Measurements from ENCODE around the gene JMJD7. TPM values are rescaled to one million over a fixed set of nuclear protein-coding genes. Genes with fewer than 3 reads are reported as not detected.

Gene JMJD7
- total RNA-seq, 2 donors from 2014 or later, result 7.8 to 11.8 TPM

- Histone ChIP-seq H3K9me3 (no peaks in the 10 kb centered on the region), H3K9ac (ENCODE audit: low read depth in 2 of 2, low read length in 2 of 2) (no peak overlapping the region), H3K27me3 (no peaks in the 10 kb centered on the region), H3K4me1 (no peaks in the 10 kb centered on the region), H3K4me3 (no peak overlapping the region), H3K36me3 (no peaks in the 10 kb centered on the region), H3K27ac (no peak overlapping the region)
- no peak for DNase-seq
- intact Hi-C loops (cut with DNase I), result no loop called here
- no peak for TF ChIP-seq CTCF (IDR thresholded peaks at IDR 0.05)
These were observed 34.0 kb downstream of the JMJD7 start for GRCh38 chr15:41861736-41862356.

- Histone ChIP-seq H3K9me3 (no peaks in the 10 kb centered on the region), H3K27me3 (no peaks in the 10 kb centered on the region), H3K9ac (ENCODE audit: low read depth in 2 of 2, low read length in 2 of 2) (no peak overlapping the region), H3K27ac (no peak overlapping the region), H3K4me3 (no peak overlapping the region), H3K36me3 (no peaks in the 10 kb centered on the region), H3K4me1 (no peaks in the 10 kb centered on the region)
- intact Hi-C loops (cut with DNase I), result no loop called here
- TF ChIP-seq CTCF (IDR thresholded peaks at IDR 0.05), result no peak
- peak; percentile 83 for DNase-seq
These were observed 34.7 kb downstream of the JMJD7 start for GRCh38 chr15:41862515-41863116.

GRCh38 chr15:41865490-41866055 is 37.7 kb downstream of the JMJD7 start:
- Histone ChIP-seq H3K27ac (no peak overlapping the region), H3K9me3 (no peaks in the 10 kb centered on the region), H3K9ac (ENCODE audit: low read depth in 2 of 2, low read length in 2 of 2) (no peak overlapping the region), H3K27me3 (no peaks in the 10 kb centered on the region), H3K4me1 (no peaks in the 10 kb centered on the region), H3K36me3 (no peaks in the 10 kb centered on the region), H3K4me3 (no peak overlapping the region)
- intact Hi-C loops (cut with DNase I), result no loop called here
- TF ChIP-seq CTCF (IDR thresholded peaks at IDR 0.05), result no peak
- no peak for DNase-seq

- Histone ChIP-seq H3K27me3 (no peaks in the 10 kb centered on the region), H3K9ac (ENCODE audit: low read depth in 2 of 2, low read length in 2 of 2) (no peak overlapping the region), H3K36me3 (no peaks in the 10 kb centered on the region), H3K4me3 (no peak overlapping the region), H3K9me3 (no peaks in the 10 kb centered on the region), H3K4me1 (no peaks in the 10 kb centered on the region), H3K27ac (no peak overlapping the region)
- DNase-seq, result no peak
- no peak for TF ChIP-seq CTCF (IDR thresholded peaks at IDR 0.05)
- intact Hi-C loops (cut with DNase I), result no loop called here
These were observed 38.4 kb downstream of the JMJD7 start for GRCh38 chr15:41866263-41866703.

- Histone ChIP-seq H3K27ac (no peak overlapping the region), H3K4me1 (no peaks in the 10 kb centered on the region), H3K4me3 (no peak overlapping the region), H3K9ac (ENCODE audit: low read depth in 2 of 2, low read length in 2 of 2) (no peak overlapping the region), H3K36me3 (no peaks in the 10 kb centered on the region), H3K27me3 (no peaks in the 10 kb centered on the region), H3K9me3 (no peaks in the 10 kb centered on the region)
- intact Hi-C loops (cut with DNase I), result no loop called here
- TF ChIP-seq CTCF (IDR thresholded peaks at IDR 0.05), result no peak
- DNase-seq, result no peak
These were observed 39.1 kb downstream of the JMJD7 start for GRCh38 chr15:41866872-41867579.
